ENCODE data around the gene SLC22A3.

DNA sequence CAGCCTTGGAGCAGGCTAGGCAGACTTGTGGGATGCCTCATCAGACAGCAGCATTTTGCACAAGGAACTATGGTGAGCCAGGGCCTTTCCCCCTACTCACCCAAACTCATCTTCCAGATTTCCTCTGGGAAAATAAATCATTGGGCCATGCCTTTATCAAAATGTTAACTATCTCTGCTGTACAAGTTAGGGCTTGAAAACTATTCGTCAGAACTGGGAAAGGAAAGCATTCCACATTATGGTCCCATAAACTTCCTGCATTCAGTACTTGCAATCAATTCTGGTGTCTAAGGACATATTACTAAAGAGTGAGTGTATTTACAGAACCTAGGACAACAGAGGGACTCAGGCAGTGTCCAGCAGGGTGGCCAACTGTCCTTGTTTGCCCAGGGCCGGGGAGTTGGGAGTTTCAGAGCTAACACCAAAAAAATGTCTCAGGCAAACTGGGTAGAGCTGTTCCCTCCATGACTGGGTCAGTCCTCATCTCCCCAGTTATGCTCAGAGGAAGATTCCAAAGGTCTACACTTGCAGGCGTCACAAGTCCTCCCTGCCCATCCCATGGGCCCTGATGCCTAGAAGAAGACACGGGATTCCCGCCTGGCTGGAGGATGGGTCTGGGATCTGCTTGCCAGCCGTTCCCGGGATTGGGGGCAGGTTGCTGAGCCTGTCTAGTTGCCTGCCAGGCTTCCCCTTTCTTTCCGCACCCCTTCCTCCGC, 72.2 kb downstream of the SLC22A3 start:
- TF ChIP-seq POLR2A (IDR thresholded peaks at IDR 0.05) = no peak
- TF ChIP-seq, protein P1, sequence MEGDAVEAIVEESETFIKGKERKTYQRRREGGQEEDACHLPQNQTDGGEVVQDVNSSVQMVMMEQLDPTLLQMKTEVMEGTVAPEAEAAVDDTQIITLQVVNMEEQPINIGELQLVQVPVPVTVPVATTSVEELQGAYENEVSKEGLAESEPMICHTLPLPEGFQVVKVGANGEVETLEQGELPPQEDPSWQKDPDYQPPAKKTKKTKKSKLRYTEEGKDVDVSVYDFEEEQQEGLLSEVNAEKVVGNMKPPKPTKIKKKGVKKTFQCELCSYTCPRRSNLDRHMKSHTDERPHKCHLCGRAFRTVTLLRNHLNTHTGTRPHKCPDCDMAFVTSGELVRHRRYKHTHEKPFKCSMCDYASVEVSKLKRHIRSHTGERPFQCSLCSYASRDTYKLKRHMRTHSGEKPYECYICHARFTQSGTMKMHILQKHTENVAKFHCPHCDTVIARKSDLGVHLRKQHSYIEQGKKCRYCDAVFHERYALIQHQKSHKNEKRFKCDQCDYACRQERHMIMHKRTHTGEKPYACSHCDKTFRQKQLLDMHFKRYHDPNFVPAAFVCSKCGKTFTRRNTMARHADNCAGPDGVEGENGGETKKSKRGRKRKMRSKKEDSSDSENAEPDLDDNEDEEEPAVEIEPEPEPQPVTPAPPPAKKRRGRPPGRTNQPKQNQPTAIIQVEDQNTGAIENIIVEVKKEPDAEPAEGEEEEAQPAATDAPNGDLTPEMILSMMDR (IDR thresholded peaks at IDR 0.05 in 4 of 5, conservative IDR thresholded peaks at IDR 0.05 in 1 of 5) = no peak
